ENCODE data around the gene EEIG1.

EEIG1 gene

GRCh38 chr9:127987103-127987614, 6.4 kb upstream of the EEIG1 start:
- POLR2A ChIA-PET: no interaction called here
- no peak for DNase-seq (ENCODE audit: extremely low spot score)
- CTCF ChIA-PET: no interaction called here
- TF ChIP-seq ARNT (IDR thresholded peaks at IDR 0.05) (no peak), SP1 (IDR thresholded peaks at IDR 0.05) (no peak), LEF1 (IDR thresholded peaks at IDR 0.05; ENCODE audit: borderline replicate concordance) (no peak), ZNF384 (IDR thresholded peaks at IDR 0.05) (no peak), FOXK2 (IDR thresholded peaks at IDR 0.05) (no peak), ELF4 (IDR thresholded peaks at IDR 0.05) (no peak), NFRKB (IDR thresholded peaks at IDR 0.05) (no peak), HDGF (IDR thresholded peaks at IDR 0.05; ENCODE audit: borderline replicate concordance) (no peak), TARDBP (IDR thresholded peaks at IDR 0.05) (no peak), FOXM1 (IDR thresholded peaks at IDR 0.05; ENCODE audit: borderline replicate concordance) (no peak), SUZ12 (IDR thresholded peaks at IDR 0.05) (no peak), BHLHE40 (IDR thresholded peaks at IDR 0.05; ENCODE audit: borderline replicate concordance) (no peak), FOXA1 (IDR thresholded peaks at IDR 0.05) (no peak), L3MBTL2 (conservative IDR thresholded peaks at IDR 0.05) (no peak), PKNOX1 (IDR thresholded peaks at IDR 0.05) (no peak), CTBP1 (IDR thresholded peaks at IDR 0.05; ENCODE audit: borderline replicate concordance) (no peak)

GRCh38 chr9:127985011-127985410, 4.2 kb upstream of the EEIG1 start:
- ChIA-PET POLR2A (no interaction called here), CTCF (interaction anchor here (0.6 to 1.0 kb wide), 2 partner anchors 12 to 41 kb away, joined by 3 read pairs; no protein-coding TSS in a partner anchor)
- DNase-seq (ENCODE audit: extremely low spot score): no peak
- TF ChIP-seq FOXK2 (IDR thresholded peaks at IDR 0.05) (no peak), SUZ12 (IDR thresholded peaks at IDR 0.05) (no peak), LEF1 (IDR thresholded peaks at IDR 0.05; ENCODE audit: borderline replicate concordance) (no peak), L3MBTL2 (conservative IDR thresholded peaks at IDR 0.05) (no peak), ARNT (IDR thresholded peaks at IDR 0.05) (no peak), HDGF (IDR thresholded peaks at IDR 0.05; ENCODE audit: borderline replicate concordance) (no peak), SP1 (IDR thresholded peaks at IDR 0.05) (no peak), NFRKB (IDR thresholded peaks at IDR 0.05) (no peak), TARDBP (IDR thresholded peaks at IDR 0.05) (no peak), FOXM1 (IDR thresholded peaks at IDR 0.05; ENCODE audit: borderline replicate concordance) (no peak), FOXA1 (IDR thresholded peaks at IDR 0.05) (no peak), ZNF384 (IDR thresholded peaks at IDR 0.05) (no peak), ELF4 (IDR thresholded peaks at IDR 0.05) (no peak), BHLHE40 (IDR thresholded peaks at IDR 0.05; ENCODE audit: borderline replicate concordance) (no peak), CTBP1 (IDR thresholded peaks at IDR 0.05; ENCODE audit: borderline replicate concordance) (no peak)

GRCh38 chr9:127983847-127984289, 3.1 kb upstream of the EEIG1 start:
- TF ChIP-seq SUZ12 (IDR thresholded peaks at IDR 0.05) (no peak), SP1 (IDR thresholded peaks at IDR 0.05) (no peak), FOXK2 (IDR thresholded peaks at IDR 0.05) (no peak), BHLHE40 (IDR thresholded peaks at IDR 0.05; ENCODE audit: borderline replicate concordance) (no peak), ARNT (IDR thresholded peaks at IDR 0.05) (no peak), FOXA1 (IDR thresholded peaks at IDR 0.05) (no peak), CTBP1 (IDR thresholded peaks at IDR 0.05; ENCODE audit: borderline replicate concordance) (no peak), TARDBP (IDR thresholded peaks at IDR 0.05) (no peak), NFRKB (IDR thresholded peaks at IDR 0.05) (no peak), HDGF (IDR thresholded peaks at IDR 0.05; ENCODE audit: borderline replicate concordance) (no peak), L3MBTL2 (conservative IDR thresholded peaks at IDR 0.05) (no peak), ZNF384 (IDR thresholded peaks at IDR 0.05) (no peak)
- ChIA-PET CTCF (no interaction called here), POLR2A (no interaction called here)
- DNase-seq (ENCODE audit: extremely low spot score): no peak

- TF ChIP-seq ELF4 (IDR thresholded peaks at IDR 0.05): no peak
- TF ChIP-seq FOXM1 (IDR thresholded peaks at IDR 0.05; ENCODE audit: borderline replicate concordance): no peak
- no peak for TF ChIP-seq ARNT (IDR thresholded peaks at IDR 0.05)
- no peak for TF ChIP-seq NFRKB (IDR thresholded peaks at IDR 0.05)
- TF ChIP-seq HDGF (IDR thresholded peaks at IDR 0.05; ENCODE audit: borderline replicate concordance): no peak
- no peak for TF ChIP-seq SP1 (IDR thresholded peaks at IDR 0.05)
- no peak for TF ChIP-seq FOXA1 (IDR thresholded peaks at IDR 0.05)
- no peak for TF ChIP-seq ZNF384 (IDR thresholded peaks at IDR 0.05)
- no peak for TF ChIP-seq SUZ12 (IDR thresholded peaks at IDR 0.05)
- TF ChIP-seq PKNOX1 (IDR thresholded peaks at IDR 0.05): no peak
- no peak for TF ChIP-seq LEF1 (IDR thresholded peaks at IDR 0.05; ENCODE audit: borderline replicate concordance)
- no peak for TF ChIP-seq TARDBP (IDR thresholded peaks at IDR 0.05)
- no peak for TF ChIP-seq L3MBTL2 (conservative IDR thresholded peaks at IDR 0.05)
- no peak for TF ChIP-seq FOXK2 (IDR thresholded peaks at IDR 0.05)
- TF ChIP-seq CTBP1 (IDR thresholded peaks at IDR 0.05; ENCODE audit: borderline replicate concordance): no peak
- no peak for TF ChIP-seq BHLHE40 (IDR thresholded peaks at IDR 0.05; ENCODE audit: borderline replicate concordance)
- ChIA-PET POLR2A (interaction anchor here (1.2 kb wide), 1 partner anchor 17 kb away, joined by 3 read pairs; no protein-coding TSS in a partner anchor), CTCF (interaction anchor here (1.1 kb wide), 1 partner anchor 52 kb away, joined by 3 read pairs; no protein-coding TSS in a partner anchor)
- no peak for DNase-seq (ENCODE audit: extremely low spot score)
Observed at GRCh38 chr9:127982912-127983311, 2.1 kb upstream of the EEIG1 start.

- ChIA-PET CTCF (interaction anchor here (0.7 to 1.4 kb wide), 3 partner anchors 18 to 53 kb away, joined by 3 to 4 read pairs (median 3); no protein-coding TSS in a partner anchor), POLR2A (interaction anchor here (1.0 to 1.9 kb wide), 6 partner anchors 11 to 178 kb away, joined by 3 to 6 read pairs (median 3); no protein-coding TSS in a partner anchor)
- TF ChIP-seq SP1 (IDR thresholded peaks at IDR 0.05) (no peak), FOXM1 (IDR thresholded peaks at IDR 0.05; ENCODE audit: borderline replicate concordance) (no peak)
Observed at GRCh38 chr9:127981559-127982121, 851 bp upstream of the EEIG1 start.

GRCh38 chr9:127980060-127980705, 606 bp downstream of the EEIG1 start:
- ChIA-PET POLR2A (interaction anchor here (1.0 to 1.9 kb wide), 4 partner anchors 9 to 48 kb away, joined by 3 to 6 read pairs (median 4); no protein-coding TSS in a partner anchor), CTCF (interaction anchor here (0.6 kb wide), 1 partner anchor 369 kb away, joined by 3 read pairs; no protein-coding TSS in a partner anchor)
- no peak for TF ChIP-seq HDGF (IDR thresholded peaks at IDR 0.05; ENCODE audit: borderline replicate concordance)
- no peak for TF ChIP-seq PKNOX1 (IDR thresholded peaks at IDR 0.05)
- TF ChIP-seq SP1 (IDR thresholded peaks at IDR 0.05): no peak
- no peak for TF ChIP-seq ELF4 (IDR thresholded peaks at IDR 0.05)
- no peak for TF ChIP-seq ARNT (IDR thresholded peaks at IDR 0.05)
- TF ChIP-seq SUZ12 (IDR thresholded peaks at IDR 0.05): no peak
- no peak for TF ChIP-seq BHLHE40 (IDR thresholded peaks at IDR 0.05; ENCODE audit: borderline replicate concordance)
- no peak for TF ChIP-seq FOXM1 (IDR thresholded peaks at IDR 0.05; ENCODE audit: borderline replicate concordance)
- TF ChIP-seq NFRKB (IDR thresholded peaks at IDR 0.05): no peak
- TF ChIP-seq L3MBTL2 (conservative IDR thresholded peaks at IDR 0.05): no peak
- TF ChIP-seq LEF1 (IDR thresholded peaks at IDR 0.05; ENCODE audit: borderline replicate concordance): no peak
- no peak for TF ChIP-seq ZNF384 (IDR thresholded peaks at IDR 0.05)
- TF ChIP-seq CTBP1 (IDR thresholded peaks at IDR 0.05; ENCODE audit: borderline replicate concordance): no peak
- no peak for TF ChIP-seq TARDBP (IDR thresholded peaks at IDR 0.05)
- TF ChIP-seq FOXK2 (IDR thresholded peaks at IDR 0.05): no peak
- no peak for TF ChIP-seq FOXA1 (IDR thresholded peaks at IDR 0.05)

More at GRCh38 chr9:127981559-127982121, 851 bp upstream of the EEIG1 start:
- DNase-seq (ENCODE audit: extremely low spot score): no peak

More at GRCh38 chr9:127980060-127980705, 606 bp downstream of the EEIG1 start:
- no peak for DNase-seq (ENCODE audit: extremely low spot score)
